Measurements from ENCODE around the gene GRWD1.

GRWD1 gene

GRCh38 chr19:48477067-48477685 lies 31.4 kb downstream of the GRWD1 start:
- H3K79me1 ChIP-seq (replicated peaks; ENCODE audit: low read length, poor library complexity, severe bottlenecking), result peaks cover 51% of the 10 kb centered on the region
- no peaks in the 10 kb centered on the region for H3K27me3 ChIP-seq (ENCODE audit: control insufficient read depth in 1 of 2, insufficient read depth in 1 of 2, low read length in 2 of 2)
- no peak for DNase-seq
- H3K4me1 ChIP-seq (ENCODE audit: control insufficient read depth, insufficient read depth, low read depth, low read length), result peaks cover 12% of the 10 kb centered on the region
- no peak overlapping the region for H2AFZ ChIP-seq (ENCODE audit: low read depth, low read length)
- H3K27ac ChIP-seq (ENCODE audit: low read length, poor library complexity, severe bottlenecking), result no peak overlapping the region
- H3K4ac ChIP-seq (ENCODE audit: low read depth in 1 of 2, low read length in 2 of 2), result no peak overlapping the region
- no peak overlapping the region for H3K18ac ChIP-seq (ENCODE audit: low read depth in 1 of 2, low read length in 2 of 2)
- no peak overlapping the region for H2BK120ac ChIP-seq (ENCODE audit: low read depth, low read length)
- H2BK15ac ChIP-seq (ENCODE audit: low read depth, poor library complexity, severe bottlenecking), result no peak overlapping the region
- H4K91ac ChIP-seq (ENCODE audit: low read length), result no peak overlapping the region
- no peak overlapping the region for H3K23ac ChIP-seq (ENCODE audit: low read length in 2 of 2)
- no peak overlapping the region for H3K4me2 ChIP-seq (ENCODE audit: low read length, poor library complexity, severe bottlenecking)
- no peak overlapping the region for H2BK5ac ChIP-seq (ENCODE audit: low read depth, low read length, poor library complexity, severe bottlenecking)
- H3K9ac ChIP-seq (ENCODE audit: low read length), result no peak overlapping the region
- no peak overlapping the region for H2AK5ac ChIP-seq (ENCODE audit: low read length, severe bottlenecking)
- H4K8ac ChIP-seq (ENCODE audit: low read length), result no peak overlapping the region
- H3K14ac ChIP-seq (ENCODE audit: low read length in 2 of 2), result no peak overlapping the region
- H3K36me3 ChIP-seq (ENCODE audit: control insufficient read depth in 1 of 2, insufficient read depth in 2 of 2, low read depth in 1 of 2, low read length in 2 of 2), result peaks cover 71 to 97% of the 10 kb centered on the region in 2 experiments
- H3K9me3 ChIP-seq (ENCODE audit: control insufficient read depth, low read length), result no peaks in the 10 kb centered on the region
- no peak overlapping the region for H2BK12ac ChIP-seq (ENCODE audit: low read length in 2 of 2)
- no peak overlapping the region for H3K4me3 ChIP-seq (ENCODE audit: insufficient read depth in 1 of 2, low read depth in 1 of 2, low read length in 2 of 2)
- WGBS, result 87% methylated on average over 10 of the region's 10 CpGs

DNA sequence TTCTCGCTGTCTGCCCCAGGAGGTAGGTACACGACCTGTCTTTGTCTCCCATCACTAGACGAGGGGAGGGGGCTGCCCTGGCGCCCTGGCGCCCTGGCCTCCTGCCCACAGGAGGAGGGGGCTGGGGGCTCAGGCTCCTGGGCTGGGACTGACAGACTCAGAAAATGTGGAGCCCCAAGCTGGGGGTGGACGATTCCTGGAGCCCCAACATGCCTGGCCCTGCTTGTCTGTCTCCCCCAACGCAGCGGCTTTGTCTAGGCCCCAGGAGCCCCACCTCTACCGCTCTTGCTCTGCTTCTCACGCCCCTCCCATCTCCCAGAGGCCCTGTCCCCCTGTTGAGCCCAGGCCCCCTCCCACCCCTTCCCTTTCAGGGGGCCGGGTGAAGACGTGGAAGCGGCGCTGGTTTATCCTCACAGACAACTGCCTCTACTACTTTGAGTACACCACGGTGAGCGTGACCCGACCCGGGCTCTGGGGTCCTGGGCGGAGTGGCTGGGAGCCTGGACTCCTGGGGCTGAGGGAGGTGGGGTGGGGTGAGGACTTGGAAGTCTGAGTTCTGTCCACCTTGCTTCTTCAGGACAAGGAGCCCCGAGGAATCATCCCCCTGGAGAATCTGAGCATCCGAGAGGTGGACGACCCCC lies 32.0 kb downstream of the GRWD1 start:
- Histone ChIP-seq H3K23ac (ENCODE audit: low read length in 2 of 2) (no peak overlapping the region), H3K27me3 (ENCODE audit: control insufficient read depth in 1 of 2, insufficient read depth in 1 of 2, low read length in 2 of 2) (no peaks in the 10 kb centered on the region), H3K27ac (ENCODE audit: low read length, poor library complexity, severe bottlenecking) (no peak overlapping the region), H3K4me2 (ENCODE audit: low read length, poor library complexity, severe bottlenecking) (no peak overlapping the region), H3K4ac (ENCODE audit: low read depth in 1 of 2, low read length in 2 of 2) (no peak overlapping the region), H2BK15ac (ENCODE audit: low read depth, poor library complexity, severe bottlenecking) (no peak overlapping the region), H3K36me3 (ENCODE audit: control insufficient read depth in 1 of 2, insufficient read depth in 2 of 2, low read depth in 1 of 2, low read length in 2 of 2) (peaks cover 65 to 91% of the 10 kb centered on the region in 2 experiments), H2BK120ac (ENCODE audit: low read depth, low read length) (no peak overlapping the region), H3K79me1 (replicated peaks; ENCODE audit: low read length, poor library complexity, severe bottlenecking) (peaks cover 46% of the 10 kb centered on the region), H4K91ac (ENCODE audit: low read length) (no peak overlapping the region), H2AFZ (ENCODE audit: low read depth, low read length) (no peak overlapping the region), H3K9me3 (ENCODE audit: control insufficient read depth, low read length) (no peaks in the 10 kb centered on the region), H3K9ac (ENCODE audit: low read length) (no peak overlapping the region), H2AK5ac (ENCODE audit: low read length, severe bottlenecking) (no peak overlapping the region), H2BK5ac (ENCODE audit: low read depth, low read length, poor library complexity, severe bottlenecking) (no peak overlapping the region), H3K18ac (ENCODE audit: low read depth in 1 of 2, low read length in 2 of 2) (no peak overlapping the region), H2BK12ac (ENCODE audit: low read length in 2 of 2) (no peak overlapping the region), H3K14ac (ENCODE audit: low read length in 2 of 2) (no peak overlapping the region), H3K4me3 (ENCODE audit: insufficient read depth in 1 of 2, low read depth in 1 of 2, low read length in 2 of 2) (no peak overlapping the region), H4K8ac (ENCODE audit: low read length) (no peak overlapping the region), H3K4me1 (ENCODE audit: control insufficient read depth, insufficient read depth, low read depth, low read length) (peaks cover 12% of the 10 kb centered on the region)
- 94% methylated on average over 21 of the region's 22 CpGs for WGBS
- no peak for DNase-seq

DNA sequence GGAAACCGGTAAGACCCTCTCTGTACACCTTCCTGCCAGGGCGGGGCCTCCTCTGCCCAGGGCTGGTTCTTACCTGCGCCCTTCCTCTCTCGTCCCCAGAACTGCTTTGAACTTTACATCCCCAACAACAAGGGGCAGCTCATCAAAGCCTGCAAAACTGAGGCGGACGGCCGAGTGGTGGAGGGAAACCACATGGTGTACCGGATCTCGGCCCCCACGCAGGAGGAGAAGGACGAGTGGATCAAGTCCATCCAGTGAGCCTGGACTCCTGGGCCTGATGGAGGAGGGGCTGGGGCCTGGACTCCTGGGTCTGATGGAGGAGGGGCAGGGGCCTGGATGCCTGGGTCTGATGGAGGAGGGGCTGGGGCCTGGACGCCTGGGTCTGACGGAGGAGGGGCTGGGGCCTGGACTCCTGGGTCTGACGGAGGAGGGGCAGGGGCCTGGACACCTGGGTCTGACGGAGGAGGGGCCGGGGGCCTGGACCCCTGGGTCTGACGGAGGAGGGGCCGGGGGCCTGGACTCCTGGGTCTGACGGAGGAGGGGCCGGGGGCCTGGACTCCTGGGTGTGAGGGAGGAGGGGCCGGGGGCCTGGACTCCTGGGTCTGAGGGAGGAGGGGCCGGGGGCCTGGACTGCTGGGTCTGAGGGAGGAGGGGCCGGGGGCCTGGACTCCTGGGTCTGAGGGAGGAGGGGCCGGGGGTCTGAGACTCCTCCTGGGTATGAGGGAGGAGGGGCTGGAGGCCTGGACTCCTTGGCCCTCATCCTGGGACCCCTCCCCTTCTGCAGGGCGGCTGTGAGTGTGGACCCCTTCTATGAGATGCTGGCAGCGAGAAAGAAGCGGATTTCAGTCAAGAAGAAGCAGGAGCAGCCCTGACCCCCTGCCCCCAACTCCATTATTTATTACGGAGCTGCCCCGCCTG lies 32.8 kb downstream of the GRWD1 start:
- H3K27me3 ChIP-seq (ENCODE audit: control insufficient read depth in 1 of 2, insufficient read depth in 1 of 2, low read length in 2 of 2), result no peaks in the 10 kb centered on the region
- no peak overlapping the region for H3K27ac ChIP-seq (ENCODE audit: low read length, poor library complexity, severe bottlenecking)
- WGBS, result 95% methylated on average over 28 of the region's 29 CpGs
- H3K36me3 ChIP-seq (ENCODE audit: control insufficient read depth in 1 of 2, insufficient read depth in 2 of 2, low read depth in 1 of 2, low read length in 2 of 2), result peaks cover 57 to 84% of the 10 kb centered on the region in 2 experiments
- H3K79me1 ChIP-seq (replicated peaks; ENCODE audit: low read length, poor library complexity, severe bottlenecking), result peaks cover 42% of the 10 kb centered on the region
- no peak overlapping the region for H3K23ac ChIP-seq (ENCODE audit: low read length in 2 of 2)
- no peak overlapping the region for H2AK5ac ChIP-seq (ENCODE audit: low read length, severe bottlenecking)
- no peak overlapping the region for H3K14ac ChIP-seq (ENCODE audit: low read length in 2 of 2)
- no peak overlapping the region for H3K9ac ChIP-seq (ENCODE audit: low read length)
- no peak for DNase-seq
- H3K4me1 ChIP-seq (ENCODE audit: control insufficient read depth, insufficient read depth, low read depth, low read length), result peaks cover 12% of the 10 kb centered on the region
- no peak overlapping the region for H3K4me2 ChIP-seq (ENCODE audit: low read length, poor library complexity, severe bottlenecking)
- H2BK12ac ChIP-seq (ENCODE audit: low read length in 2 of 2), result no peak overlapping the region
- no peak overlapping the region for H4K91ac ChIP-seq (ENCODE audit: low read length)
- no peak overlapping the region for H2BK5ac ChIP-seq (ENCODE audit: low read depth, low read length, poor library complexity, severe bottlenecking)
- H4K8ac ChIP-seq (ENCODE audit: low read length), result no peak overlapping the region
- H3K9me3 ChIP-seq (ENCODE audit: control insufficient read depth, low read length), result no peaks in the 10 kb centered on the region
- H3K4me3 ChIP-seq (ENCODE audit: insufficient read depth in 1 of 2, low read depth in 1 of 2, low read length in 2 of 2), result no peak overlapping the region
- H2BK15ac ChIP-seq (ENCODE audit: low read depth, poor library complexity, severe bottlenecking), result no peak overlapping the region
- no peak overlapping the region for H3K18ac ChIP-seq (ENCODE audit: low read depth in 1 of 2, low read length in 2 of 2)
- no peak overlapping the region for H2AFZ ChIP-seq (ENCODE audit: low read depth, low read length)
- no peak overlapping the region for H3K4ac ChIP-seq (ENCODE audit: low read depth in 1 of 2, low read length in 2 of 2)
- no peak overlapping the region for H2BK120ac ChIP-seq (ENCODE audit: low read depth, low read length)

- H3K23ac ChIP-seq (ENCODE audit: low read length in 2 of 2), result no peak overlapping the region
- H2BK12ac ChIP-seq (ENCODE audit: low read length in 2 of 2), result no peak overlapping the region
- peak overlapping the region; percentile 81 for H3K9ac ChIP-seq (ENCODE audit: low read length)
- no peaks in the 10 kb centered on the region for H3K27me3 ChIP-seq (ENCODE audit: control insufficient read depth in 1 of 2, insufficient read depth in 1 of 2, low read length in 2 of 2)
- peaks cover 32% of the 10 kb centered on the region for H3K79me1 ChIP-seq (replicated peaks; ENCODE audit: low read length, poor library complexity, severe bottlenecking)
- 96% methylated on average over 7 of the region's 7 CpGs for WGBS
- DNase-seq, result no peak
- H4K91ac ChIP-seq (ENCODE audit: low read length), result no peak overlapping the region
- no peak overlapping the region for H3K27ac ChIP-seq (ENCODE audit: low read length, poor library complexity, severe bottlenecking)
- no peak overlapping the region for H3K4me3 ChIP-seq (ENCODE audit: insufficient read depth in 1 of 2, low read depth in 1 of 2, low read length in 2 of 2)
- H3K9me3 ChIP-seq (ENCODE audit: control insufficient read depth, low read length), result no peaks in the 10 kb centered on the region
- H2BK120ac ChIP-seq (ENCODE audit: low read depth, low read length), result no peak overlapping the region
- H3K4ac ChIP-seq (ENCODE audit: low read depth in 1 of 2, low read length in 2 of 2), result no peak overlapping the region
- H3K18ac ChIP-seq (ENCODE audit: low read depth in 1 of 2, low read length in 2 of 2), result no peak overlapping the region
- H4K8ac ChIP-seq (ENCODE audit: low read length), result no peak overlapping the region
- no peak overlapping the region for H3K4me2 ChIP-seq (ENCODE audit: low read length, poor library complexity, severe bottlenecking)
- H3K36me3 ChIP-seq (ENCODE audit: control insufficient read depth in 1 of 2, insufficient read depth in 2 of 2, low read depth in 1 of 2, low read length in 2 of 2), result peaks cover 46 to 73% of the 10 kb centered on the region in 2 experiments
- H2BK15ac ChIP-seq (ENCODE audit: low read depth, poor library complexity, severe bottlenecking), result no peak overlapping the region
- H2AK5ac ChIP-seq (ENCODE audit: low read length, severe bottlenecking), result no peak overlapping the region
- no peak overlapping the region for H3K14ac ChIP-seq (ENCODE audit: low read length in 2 of 2)
- H2AFZ ChIP-seq (ENCODE audit: low read depth, low read length), result no peak overlapping the region
- H2BK5ac ChIP-seq (ENCODE audit: low read depth, low read length, poor library complexity, severe bottlenecking), result no peak overlapping the region
- peaks cover 12% of the 10 kb centered on the region for H3K4me1 ChIP-seq (ENCODE audit: control insufficient read depth, insufficient read depth, low read depth, low read length)
Measured at GRCh38 chr19:48479686-48480085, 33.9 kb downstream of the GRWD1 start.

Measured in mesenchymal stem cell (in vitro differentiated cells and primary cell).